ENCODE measurements around the gene CELA1. TPM values are rescaled to one million over a fixed set of nuclear protein-coding genes. Genes with fewer than 3 reads are reported as not detected.

Gene CELA1
- polyA plus RNA-seq, 1 of the 3 experiments (the other 2 are of a cell fraction), result 0.05 TPM

GRCh38 chr12:51371295-51371953 is 24.9 kb upstream of the CELA1 start (continued):
- TF ChIP-seq ZBTB33 (IDR thresholded peaks at IDR 0.05; ENCODE audit: borderline replicate concordance, low read depth) (peak; percentile 65; the same call in 1 of the 2 replicates), NFIC (IDR thresholded peaks at IDR 0.05; ENCODE audit: borderline replicate concordance) (peak; percentile 93), CHD2 (IDR thresholded peaks at IDR 0.05; ENCODE audit: low read length, partially characterized antibody) (peak; percentile 51), POLR2AphosphoS5 (IDR thresholded peaks at IDR 0.05; ENCODE audit: low read depth, low read length) (peak; percentile 63), MEF2A (IDR thresholded peaks at IDR 0.05; ENCODE audit: borderline replicate concordance, low read depth) (no peak), REST (IDR thresholded peaks at IDR 0.05; ENCODE audit: low read depth, low read length) (no peak; the same call in 1 of the 2 replicates), TCF12 (IDR thresholded peaks at IDR 0.05) (peak; percentile 90), GATA2 (CRISPR knock-in tag; IDR thresholded peaks at IDR 0.05) (0 out of 2 replicates have a peak, but pooled peaks have one; percentile 30), FOSL2 (IDR thresholded peaks at IDR 0.05; ENCODE audit: borderline replicate concordance, low read depth) (peak; percentile 97), TAF1 (IDR thresholded peaks at IDR 0.05; ENCODE audit: borderline replicate concordance, low read depth, low read length) (peak; percentile 14; the same call in 1 of the 2 replicates), RFX5 (IDR thresholded peaks at IDR 0.05; ENCODE audit: low read length) (0 out of 2 replicates have a peak, but pooled peaks have one; percentile 7)

GRCh38 chr12:51370667-51371066 is 24.2 kb upstream of the CELA1 start:
- Histone ChIP-seq H3K9me2 (no peaks in the 10 kb centered on the region), H4K20me1 (ENCODE audit: insufficient read depth) (no peaks in the 10 kb centered on the region), H3K9me3 (no peaks in the 10 kb centered on the region), H3K36me3 (replicated peaks in 1 of 2; ENCODE audit: control insufficient read depth in 1 of 2, insufficient read depth in 2 of 2, low read length in 1 of 2) (no peaks in the 10 kb centered on the region), H3K27me3 (ENCODE audit: insufficient read depth) (no peaks in the 10 kb centered on the region), H3K4me3 (ENCODE audit: low read depth in 2 of 2, low read length in 1 of 2) (no peak overlapping the region), H2AFZ (ENCODE audit: low read depth) (no peak overlapping the region), H3K79me2 (ENCODE audit: insufficient read depth) (no peaks in the 10 kb centered on the region), H3K4me1 (ENCODE audit: control insufficient read depth in 1 of 2, insufficient read depth in 2 of 2, low read depth in 1 of 2, low read length in 1 of 2) (peaks cover 8 to 29% of the 10 kb centered on the region in 2 experiments; a peak in 3 of 4 replicates), H3F3A (replicated peaks; ENCODE audit: insufficient read depth) (peaks cover 16% of the 10 kb centered on the region), H3K4me2 (no peak overlapping the region), H3K9ac (no peak overlapping the region), H3K27ac (ENCODE audit: low read depth in 2 of 2, low read length in 1 of 2) (peak overlapping the region in 1 of 2 experiments; percentile 24; a peak in 1 of 4 replicates)
- TF ChIP-seq RXRA (IDR thresholded peaks at IDR 0.05; ENCODE audit: borderline replicate concordance, low read depth) (no peak), IRF3 (IDR thresholded peaks at IDR 0.05; ENCODE audit: low read depth, low read length) (no peak), ZBTB33 (IDR thresholded peaks at IDR 0.05; ENCODE audit: borderline replicate concordance, low read depth) (no peak), ELF1 (IDR thresholded peaks at IDR 0.05) (no peak), RCOR1 (IDR thresholded peaks at IDR 0.05; ENCODE audit: low read length) (no peak), EZH2phosphoT487 (IDR thresholded peaks at IDR 0.05; ENCODE audit: borderline replicate concordance, low read depth) (no peak), EP300 (IDR thresholded peaks at IDR 0.05; ENCODE audit: borderline replicate concordance in 1 of 2, low read depth in 1 of 2, low read length in 1 of 2) (no peak), GABPA (IDR thresholded peaks at IDR 0.05; ENCODE audit: low read depth) (no peak), YY1 (IDR thresholded peaks at IDR 0.05; ENCODE audit: low read depth) (no peak), TCF12 (IDR thresholded peaks at IDR 0.05) (no peak), FOSL2 (IDR thresholded peaks at IDR 0.05; ENCODE audit: borderline replicate concordance, low read depth) (no peak)
- 87% methylated on average over 9 of the region's 9 CpGs for WGBS (ENCODE audit: low lambda C conversion rate)
- no peak for DNase-seq
- ChIA-PET POLR2A (interaction anchor here (0.8 kb wide), 1 partner anchor 21 kb away, joined by 4 read pairs; no protein-coding TSS in a partner anchor), CTCF (interaction anchor here (1.8 kb wide), 1 partner anchor 161 kb away, joined by 5 read pairs; no protein-coding TSS in a partner anchor)

Measured in SK-N-SH (cell line).